Limb (tissue), 2 donors: ENCODE measurements around the gene VSX1.

Source experiments
- DNase-seq, 2 donors: peaks; one replicate each; pipeline ENCODE4 v3.0.0-alpha.2; 2016; ENCODE audit errors: extremely low spot score in 2 of 2

VSX1 gene

DNA sequence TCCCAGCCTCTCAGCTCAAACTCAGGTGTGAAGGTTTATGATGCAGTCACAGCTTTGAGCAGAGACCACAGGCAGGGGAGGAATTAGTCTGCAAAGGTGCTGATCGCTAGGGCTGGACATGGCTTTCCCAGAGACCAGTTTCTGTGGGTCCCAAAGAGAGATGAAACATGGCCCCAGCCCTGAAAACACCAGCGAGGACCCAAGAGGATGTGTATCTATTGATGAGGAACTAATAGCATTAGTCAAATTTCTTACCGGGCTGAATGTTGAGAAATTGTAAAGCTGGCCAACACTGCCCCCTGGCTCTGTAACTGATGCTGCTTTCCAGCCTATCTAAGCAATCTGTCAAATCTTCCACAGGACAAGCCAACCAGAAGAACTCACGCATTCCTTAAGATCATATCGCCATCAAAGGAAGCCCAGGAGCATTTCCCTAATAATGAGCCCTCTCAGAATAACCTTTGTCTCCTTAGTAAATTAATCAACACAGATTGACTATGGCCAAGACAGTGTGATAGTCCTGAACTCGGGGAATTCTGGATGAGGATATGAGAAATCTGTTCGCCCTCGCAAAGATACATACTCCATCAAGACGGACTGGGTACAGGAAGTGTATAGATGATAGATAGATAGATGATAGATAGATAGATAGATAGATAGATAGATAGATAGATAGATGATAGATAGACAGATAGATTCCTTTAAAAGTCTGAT is 16.2 kb downstream of the VSX1 start:
- peak; percentile 70 to 72 for DNase-seq

GRCh38 chr20:25065072-25065624 is 16.8 kb downstream of the VSX1 start:
- no peak for DNase-seq

GRCh38 chr20:25064561-25065071 is 17.3 kb downstream of the VSX1 start:
- DNase-seq: no peak

- DNase-seq: no peak
These were observed 18.0 kb downstream of the VSX1 start for GRCh38 chr20:25063981-25064380.

GRCh38 chr20:25063546-25063945 is 18.4 kb downstream of the VSX1 start:
- DNase-seq: no peak

DNA sequence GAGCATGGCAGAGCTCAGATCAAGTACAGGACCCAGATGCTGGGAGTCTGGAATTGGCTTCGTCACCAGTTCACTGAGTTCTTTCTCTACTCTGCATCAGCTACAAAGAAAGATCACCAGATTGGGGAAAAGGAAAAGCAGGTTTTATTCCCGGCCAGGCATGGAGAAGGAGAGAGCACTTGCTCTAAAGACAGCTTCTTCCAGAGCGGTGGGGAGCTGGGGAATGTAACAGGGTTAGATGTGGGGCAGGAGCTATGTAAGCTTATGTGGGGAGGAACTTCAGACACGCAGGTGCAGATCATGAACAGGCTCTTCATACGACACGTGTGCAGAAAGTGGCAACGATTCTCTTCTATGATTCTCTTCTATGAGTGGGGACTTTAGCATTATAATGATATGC is 19.1 kb downstream of the VSX1 start:
- no peak for DNase-seq

DNA sequence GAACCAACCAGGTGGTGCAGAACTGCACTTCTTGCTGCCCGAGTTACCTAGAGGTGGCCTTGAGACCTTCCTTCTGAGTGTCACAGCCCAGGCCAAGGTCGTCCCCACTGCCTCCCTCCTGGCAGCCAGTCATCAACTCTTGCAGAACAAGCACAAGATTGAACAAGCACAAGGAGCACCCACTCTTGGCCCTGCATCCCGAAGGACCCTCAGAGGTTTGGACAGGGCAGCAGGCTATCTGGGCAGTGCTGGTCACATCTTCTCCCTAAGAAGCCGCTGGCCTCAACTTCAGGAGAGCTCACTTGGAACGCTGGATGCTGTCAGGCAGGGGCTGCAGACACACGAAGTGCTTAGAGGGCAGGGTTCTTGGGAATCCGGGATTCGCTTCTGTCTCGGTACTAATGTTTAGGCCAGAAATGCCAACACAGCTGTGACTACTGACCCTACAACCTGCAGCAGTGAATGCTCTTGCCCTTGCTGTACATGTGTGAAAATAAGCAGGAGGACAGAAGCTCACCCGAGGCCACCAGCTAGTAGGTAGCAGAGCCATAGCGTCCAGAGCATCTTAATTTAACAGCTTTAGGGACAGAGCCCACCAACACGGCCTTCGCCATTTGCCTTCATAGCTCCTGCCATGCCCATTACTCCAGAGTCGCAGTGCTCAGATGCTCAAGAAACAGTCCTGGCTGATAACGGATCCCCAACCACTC is 20.0 kb downstream of the VSX1 start:
- DNase-seq: no peak

DNA sequence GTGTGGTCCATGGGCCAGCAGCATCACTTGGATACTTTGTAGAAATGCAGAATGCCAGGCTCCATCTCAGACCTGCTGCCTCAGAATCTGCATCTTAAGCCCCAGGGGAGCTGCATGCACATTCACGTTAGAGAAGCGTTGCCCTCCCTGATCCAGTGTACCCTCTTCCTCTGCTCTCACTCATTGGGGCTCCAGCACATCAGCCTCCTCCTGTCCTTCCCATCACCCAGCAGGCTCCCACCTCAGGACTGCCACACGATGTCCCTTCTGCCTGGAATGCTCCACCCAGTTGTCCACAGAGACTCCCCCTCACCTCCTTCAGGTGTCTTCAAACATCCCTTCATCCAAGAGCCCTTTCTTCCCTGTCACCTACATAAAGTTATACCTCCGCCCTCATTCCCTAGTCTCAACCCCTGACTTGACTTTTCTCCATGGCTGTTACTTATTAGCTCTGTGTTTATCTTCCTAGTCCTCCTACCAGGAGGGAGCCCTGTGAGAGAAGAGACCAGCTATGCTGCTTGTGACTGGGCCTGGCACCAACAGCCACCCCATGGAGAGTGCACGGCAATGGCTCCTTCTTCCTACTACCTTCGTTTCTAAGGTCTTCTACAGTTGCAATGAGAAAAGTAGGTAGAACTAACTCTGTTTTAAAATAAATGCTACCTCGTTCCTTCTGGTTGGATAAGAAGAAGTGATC is 20.7 kb downstream of the VSX1 start:
- no peak for DNase-seq

GRCh38 chr20:25059866-25060465 is 22.0 kb downstream of the VSX1 start:
- DNase-seq: no peak

- DNase-seq: no peak
These were observed 22.8 kb downstream of the VSX1 start for GRCh38 chr20:25058847-25059810.

- peak in 1 of 2 donors; percentile 73 for DNase-seq
These were observed 23.7 kb downstream of the VSX1 start, which contains the start of gene ACSS1 for GRCh38 chr20:25058051-25058846. Gene ACSS1, minus strand, starts transcription at chr20:25058139. Its CDS starts 37 bp downstream, at chr20:25058102.

GRCh38 chr20:25057234-25058050 is 24.5 kb downstream of the VSX1 start:
- DNase-seq: peak in 1 of 2 donors; percentile 72

- DNase-seq: no peak
These were observed 25.2 kb downstream of the VSX1 start for GRCh38 chr20:25056690-25057233.

DNA sequence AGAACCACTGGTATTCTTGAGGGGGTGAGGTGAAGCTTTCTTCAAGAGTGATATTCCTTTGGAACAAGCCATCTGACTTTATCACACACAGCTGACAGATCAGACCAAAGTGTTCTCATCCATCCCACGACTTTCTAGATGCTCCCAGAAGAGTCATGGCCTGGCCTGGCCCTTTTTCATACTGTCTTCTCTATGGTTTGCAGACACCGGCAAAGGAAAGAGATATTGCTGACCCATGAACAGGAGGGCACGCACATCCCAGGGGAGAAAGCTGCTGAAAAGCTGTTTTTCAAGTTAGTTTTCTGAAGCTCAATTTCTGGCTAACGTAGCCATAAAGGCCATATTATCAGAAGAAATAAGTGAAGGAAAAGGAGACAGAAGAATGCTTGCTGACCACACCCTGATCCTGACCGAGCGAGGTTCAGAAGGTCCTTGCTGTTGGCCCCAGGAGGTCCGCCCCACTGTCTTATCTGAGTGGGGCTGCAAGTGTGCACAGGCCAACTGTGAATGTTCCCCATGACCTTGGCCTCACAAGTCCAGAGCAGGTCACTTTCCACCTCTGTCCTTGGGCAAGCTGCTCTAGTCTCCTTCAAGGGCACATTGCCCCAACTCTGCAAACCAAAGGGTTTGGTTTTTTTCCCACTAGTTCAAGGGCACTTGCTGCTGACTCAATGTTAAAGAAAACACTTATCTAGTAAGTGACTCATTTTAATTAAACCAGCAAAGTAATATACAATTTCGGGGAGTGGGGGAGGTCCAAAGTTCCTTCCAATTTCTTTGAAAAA is 26.0 kb downstream of the VSX1 start:
- no peak for DNase-seq

GRCh38 chr20:25054995-25055629 is 26.8 kb downstream of the VSX1 start:
- no peak for DNase-seq

GRCh38 chr20:25054096-25054820 is 27.7 kb downstream of the VSX1 start:
- DNase-seq: no peak
